ENCODE measurements around the gene STIM1. TPM values are rescaled to one million over a fixed set of nuclear protein-coding genes. Genes with fewer than 3 reads are reported as not detected.

The STIM1 gene
- total RNA-seq, 1 experiment from 2014 or later: 55.1 TPM

DNA sequence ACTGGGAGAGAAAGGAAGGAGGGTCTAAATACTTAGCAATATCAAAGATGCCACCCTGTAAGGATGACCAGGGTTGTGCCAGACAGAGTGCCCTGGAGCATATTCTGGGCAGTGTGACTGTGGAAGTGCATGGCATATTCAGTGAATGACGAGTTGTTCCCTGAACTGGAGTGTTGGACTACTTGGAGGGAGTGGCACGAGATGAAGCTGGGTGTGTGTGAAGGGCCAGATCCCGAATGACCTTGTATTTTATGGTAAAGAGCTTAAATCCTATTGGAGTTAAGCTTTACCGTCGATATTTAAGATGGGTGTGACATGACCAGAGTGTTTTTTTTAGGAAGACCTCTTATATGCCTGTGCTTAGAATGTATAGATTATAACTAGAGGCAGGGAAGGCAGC, 48.8 kb downstream of the STIM1 start:
- Mint-ChIP-seq H3K9me3 (ENCODE audit: unreplicated experiment) (no peaks in the 10 kb centered on the region), H3K4me1 (ENCODE audit: low read depth, unreplicated experiment) (peaks cover 34% of the 10 kb centered on the region), H3K4me3 (ENCODE audit: unreplicated experiment) (peak overlapping the region; percentile 60), H3K27me3 (ENCODE audit: insufficient read depth, unreplicated experiment) (no peaks in the 10 kb centered on the region), H3K27ac (ENCODE audit: unreplicated experiment) (peak overlapping the region; percentile 96), H3K36me3 (ENCODE audit: insufficient read depth, unreplicated experiment) (peaks cover 7% of the 10 kb centered on the region)
- ChIA-PET CTCF (interaction anchor here (2.4 kb wide), 1 partner anchor 49 kb away, joined by 6 read pairs; the partner anchor contains the start of gene STIM1), POLR2A (no interaction called here)
- Histone ChIP-seq H3K4me3 (ENCODE audit: low read depth, low read length) (no peak overlapping the region), H3K4me1 (peaks cover 43% of the 10 kb centered on the region), H3K27me3 (replicated peaks; ENCODE audit: control insufficient read depth, insufficient read depth, low read length) (no peaks in the 10 kb centered on the region), H3K36me3 (ENCODE audit: control insufficient read depth, insufficient read depth, low read length) (no peaks in the 10 kb centered on the region; the same call in 1 of the 2 replicates), H3K9me3 (0 out of 2 replicates have a peak, but pooled peaks cover 7% of the 10 kb centered on the region)
- intact Hi-C loops (cut with micrococcal nuclease; ENCODE audit: unreplicated experiment): no loop called here
- BruUV-seq (replicated peaks): no TSS peak
- no peak for DNase-seq
- no peak for TF ChIP-seq CTCF (IDR thresholded peaks at IDR 0.05; ENCODE audit: insufficient read depth in 1 of 2, low read depth in 1 of 2, low read length in 1 of 2, severe bottlenecking in 1 of 2, unreplicated experiment in 1 of 2)

GRCh38 chr11:3905080-3905953, 49.9 kb downstream of the STIM1 start:
- peaks cover 43% of the 10 kb centered on the region for H3K4me1 ChIP-seq
- POLR2A ChIA-PET: interaction anchor here (0.7 to 1.3 kb wide), 4 partner anchors 39 to 237 kb away, joined by 3 to 7 read pairs (median 4); partner anchors contain the start of gene STIM1
- peak; percentile 78 to 81 for DNase-seq
- H3K27me3 Mint-ChIP-seq (ENCODE audit: insufficient read depth, unreplicated experiment): no peaks in the 10 kb centered on the region
- H3K9me3 Mint-ChIP-seq (ENCODE audit: unreplicated experiment): no peaks in the 10 kb centered on the region
- CTCF ChIA-PET: interaction anchor here (0.7 to 0.8 kb wide), 3 partner anchors 15 to 51 kb away, joined by 3 read pairs; partner anchors contain the start of gene STIM1
- H3K4me1 Mint-ChIP-seq (ENCODE audit: low read depth, unreplicated experiment): peaks cover 34% of the 10 kb centered on the region
- intact Hi-C loops (cut with micrococcal nuclease; ENCODE audit: unreplicated experiment): loop anchor here (1.0 kb wide), 2 partner anchors 25 to 50 kb away; partner anchors contain the start of gene STIM1
- no peaks in the 10 kb centered on the region; the same call in none of the 2 replicates for H3K36me3 ChIP-seq (ENCODE audit: control insufficient read depth, insufficient read depth, low read length)
- H3K36me3 Mint-ChIP-seq (ENCODE audit: insufficient read depth, unreplicated experiment): peaks cover 7% of the 10 kb centered on the region
- peak overlapping the region; percentile 96 for H3K27ac Mint-ChIP-seq (ENCODE audit: unreplicated experiment)
- TSS peak; percentile 84 for BruUV-seq (replicated peaks)
- no peaks in the 10 kb centered on the region for H3K27me3 ChIP-seq (replicated peaks; ENCODE audit: control insufficient read depth, insufficient read depth, low read length)
- peak overlapping the region; percentile 60 for H3K4me3 Mint-ChIP-seq (ENCODE audit: unreplicated experiment)
- no peak for TF ChIP-seq CTCF (IDR thresholded peaks at IDR 0.05; ENCODE audit: insufficient read depth in 1 of 2, low read depth in 1 of 2, low read length in 1 of 2, severe bottlenecking in 1 of 2, unreplicated experiment in 1 of 2)
- 0 out of 2 replicates have a peak, but pooled peaks cover 7% of the 10 kb centered on the region for H3K9me3 ChIP-seq
- no peak overlapping the region for H3K4me3 ChIP-seq (ENCODE audit: low read depth, low read length)

GRCh38 chr11:3906166-3906565, 50.7 kb downstream of the STIM1 start:
- Mint-ChIP-seq H3K4me3 (ENCODE audit: unreplicated experiment) (no peak overlapping the region), H3K36me3 (ENCODE audit: insufficient read depth, unreplicated experiment) (peaks cover 7% of the 10 kb centered on the region), H3K27ac (ENCODE audit: unreplicated experiment) (peak overlapping the region; percentile 96), H3K27me3 (ENCODE audit: insufficient read depth, unreplicated experiment) (no peaks in the 10 kb centered on the region), H3K4me1 (ENCODE audit: low read depth, unreplicated experiment) (peaks cover 34% of the 10 kb centered on the region), H3K9me3 (ENCODE audit: unreplicated experiment) (no peaks in the 10 kb centered on the region)
- ChIA-PET POLR2A (interaction anchor here (0.7 to 1.3 kb wide), 3 partner anchors 40 to 56 kb away, joined by 3 to 7 read pairs (median 4); partner anchors contain the start of gene STIM1), CTCF (interaction anchor here (0.8 kb wide), 1 partner anchor 51 kb away, joined by 3 read pairs; the partner anchor contains the start of gene STIM1)
- Histone ChIP-seq H3K4me3 (ENCODE audit: low read depth, low read length) (no peak overlapping the region), H3K36me3 (ENCODE audit: control insufficient read depth, insufficient read depth, low read length) (no peaks in the 10 kb centered on the region; the same call in none of the 2 replicates), H3K9me3 (0 out of 2 replicates have a peak, but pooled peaks cover 7% of the 10 kb centered on the region), H3K27me3 (replicated peaks; ENCODE audit: control insufficient read depth, insufficient read depth, low read length) (no peaks in the 10 kb centered on the region), H3K4me1 (peaks cover 41% of the 10 kb centered on the region)
- TSS peak; percentile 52 for BruUV-seq (replicated peaks)
- intact Hi-C loops (cut with micrococcal nuclease; ENCODE audit: unreplicated experiment): no loop called here
- TF ChIP-seq CTCF (IDR thresholded peaks at IDR 0.05; ENCODE audit: insufficient read depth in 1 of 2, low read depth in 1 of 2, low read length in 1 of 2, severe bottlenecking in 1 of 2, unreplicated experiment in 1 of 2): no peak
- no peak for DNase-seq

Measured in Caco-2 (cell line).